Skin epidermis (tissue), 12 donors: ENCODE results near the gene IFI35.
A peak's percentile ranks its signal among the peaks of the same experiment; 100 is the strongest.
"Not testable (repeated sequence)": the region's sequence is repeated elsewhere in the genome, so short reads cannot be mapped to it uniquely, and the experiment has no call there.

Experiments used
- H3K27ac ChIP-seq, 21 experiments: fragments of 200-600 bp; sonication (generic) in 11 of 21; one replicate each; pipeline ENCODE4 v1.5.0; 2020; ENCODE audit warnings: mild to moderate bottlenecking in 3 of 21, inconsistent platforms in 2 of 21, moderate library complexity in 2 of 21
- H3K4me3 ChIP-seq, 7 experiments: fragments of 200-600 bp; sonication (generic) in 2 of 7; one replicate each; pipeline ENCODE4 v1.5.0; 2020; ENCODE audit warnings: inconsistent platforms in 2 of 7, mild to moderate bottlenecking in 2 of 7, moderate library complexity in 1 of 7

Gene IFI35

GRCh38 chr17:43006639-43007551 lies at the start of gene IFI35:
IFI35 (plus strand) TSS chr17:43006784; CDS start chr17:43006948, 164 bp downstream.
- H3K27ac ChIP-seq, result peak within 1 kb of the TSS; percentile 48 to 98 (median 94)
- peak within 1 kb of the TSS; percentile 33 to 71 (median 54) for H3K4me3 ChIP-seq

GRCh38 chr17:42964161-42964932 lies 42.2 kb upstream of the IFI35 start, which contains the start of gene AARSD1:
AARSD1 (minus strand) TSS chr17:42964454; CDS start chr17:42964440, 14 bp downstream.
- Histone ChIP-seq H3K4me3 (peak within 1 kb of the TSS; percentile 51 to 71 (median 65)), H3K27ac (peak within 1 kb of the TSS; percentile 8 to 92 (median 83))

- Histone ChIP-seq H3K27ac (no peak overlapping the region), H3K4me3 (no peak overlapping the region)
Measured at GRCh38 chr17:42967925-42968324, 38.7 kb upstream of the IFI35 start.

GRCh38 chr17:42969001-42969581 lies 37.5 kb upstream of the IFI35 start:
- H3K27ac ChIP-seq, result no peak overlapping the region
- no peak overlapping the region for H3K4me3 ChIP-seq

GRCh38 chr17:42971589-42971988 lies 35.0 kb upstream of the IFI35 start:
- no peak overlapping the region for H3K4me3 ChIP-seq
- no peak overlapping the region for H3K27ac ChIP-seq

GRCh38 chr17:42973323-42973722 lies 33.3 kb upstream of the IFI35 start:
- not testable (repeated sequence) for H3K27ac ChIP-seq, H3K4me3 ChIP-seq

- no peak overlapping the region for H3K27ac ChIP-seq
- H3K4me3 ChIP-seq, result no peak overlapping the region
Measured at GRCh38 chr17:42975265-42975664, 31.3 kb upstream of the IFI35 start.

- not testable (repeated sequence) for H3K27ac ChIP-seq, H3K4me3 ChIP-seq
Measured at GRCh38 chr17:42975701-42976100, 30.9 kb upstream of the IFI35 start.

- peak within 1 kb of the TSS; percentile 5 to 90 (median 83) for H3K27ac ChIP-seq
- H3K4me3 ChIP-seq, result peak within 1 kb of the TSS; percentile 45 to 99 (median 84)
Measured at GRCh38 chr17:42979511-42980273, 26.9 kb upstream of the IFI35 start, which contains the start of gene PTGES3L. PTGES3L (minus strand) TSS chr17:42980080; CDS start chr17:42980053, 27 bp downstream.

- H3K4me3 ChIP-seq, result peak within 1 kb of the TSS; percentile 45 to 99 (median 84)
- peak within 1 kb of the TSS; percentile 5 to 90 (median 83) for H3K27ac ChIP-seq
Measured at GRCh38 chr17:42980274-42980765, 26.3 kb upstream of the IFI35 start, which contains the start of gene RUNDC1. RUNDC1 (plus strand) TSS chr17:42980565; CDS start chr17:42980577, 12 bp downstream.

GRCh38 chr17:42980766-42981397 lies 25.7 kb upstream of the IFI35 start:
- Histone ChIP-seq H3K27ac (peak overlapping the region; percentile 5 to 90 (median 83)), H3K4me3 (peak overlapping the region; percentile 45 to 99 (median 84))

- Histone ChIP-seq H3K4me3 (no peak overlapping the region), H3K27ac (peak overlapping the region in 2 of 21 experiments; percentile 17 to 87)
Measured at GRCh38 chr17:42982266-42982665, 24.3 kb upstream of the IFI35 start.

GRCh38 chr17:42985225-42985624 lies 21.4 kb upstream of the IFI35 start:
- Histone ChIP-seq H3K4me3 (no peak overlapping the region), H3K27ac (peak overlapping the region in 10 of 21 experiments; percentile 5 to 66 (median 42))

GRCh38 chr17:42989141-42989540 lies 17.4 kb upstream of the IFI35 start:
- Histone ChIP-seq H3K27ac (no peak overlapping the region), H3K4me3 (no peak overlapping the region)

GRCh38 chr17:42989726-42990652 lies 16.6 kb upstream of the IFI35 start:
- Histone ChIP-seq H3K4me3 (no peak overlapping the region), H3K27ac (no peak overlapping the region)

GRCh38 chr17:42991471-42991870 lies 15.1 kb upstream of the IFI35 start:
- Histone ChIP-seq H3K4me3 (no peak overlapping the region), H3K27ac (no peak overlapping the region)

- no peak overlapping the region for H3K27ac ChIP-seq
- H3K4me3 ChIP-seq, result no peak overlapping the region
Measured at GRCh38 chr17:42992872-42993271, 13.7 kb upstream of the IFI35 start.
